GOT3 (cell line): ENCODE results near the gene CPXM2.

Source experiments
- DNase-seq: peaks from one replicate; lab custom pipeline; 2025; ENCODE audit warnings: mixed read lengths; lab: John Stamatoyannopoulos, UW

CPXM2 gene

GRCh38 chr10:123904834-123905409, 13.3 kb upstream of the CPXM2 start:
- DNase-seq = no peak

- DNase-seq = no peak
Measured at GRCh38 chr10:123903621-123904020, 12.0 kb upstream of the CPXM2 start.

- no peak for DNase-seq
Measured at GRCh38 chr10:123901621-123902020, 10.0 kb upstream of the CPXM2 start.

GRCh38 chr10:123897146-123897545, 5.5 kb upstream of the CPXM2 start:
- no peak for DNase-seq

GRCh38 chr10:123896246-123896927, 4.8 kb upstream of the CPXM2 start:
- no peak for DNase-seq

- no peak for DNase-seq
Measured at GRCh38 chr10:123893651-123894050, 2.0 kb upstream of the CPXM2 start.

GRCh38 chr10:123890756-123891143, 857 bp downstream of the CPXM2 start:
- no peak for DNase-seq

- no peak for DNase-seq
Measured at GRCh38 chr10:123890226-123890625, 1.4 kb downstream of the CPXM2 start.

- no peak for DNase-seq
Measured at GRCh38 chr10:123889821-123890220, 1.8 kb downstream of the CPXM2 start.

GRCh38 chr10:123888751-123889150, 2.9 kb downstream of the CPXM2 start:
- DNase-seq = no peak

- DNase-seq = no peak
Measured at GRCh38 chr10:123888256-123888655, 3.4 kb downstream of the CPXM2 start.

- no peak for DNase-seq
Measured at GRCh38 chr10:123886292-123886691, 5.3 kb downstream of the CPXM2 start.

- DNase-seq = no peak
Measured at GRCh38 chr10:123885406-123886170, 6.0 kb downstream of the CPXM2 start.

GRCh38 chr10:123884907-123885381, 6.7 kb downstream of the CPXM2 start:
- no peak for DNase-seq

- DNase-seq = no peak
Measured at GRCh38 chr10:123884351-123884906, 7.2 kb downstream of the CPXM2 start.

GRCh38 chr10:123883673-123884320, 7.8 kb downstream of the CPXM2 start:
- DNase-seq = no peak

- DNase-seq = no peak
Measured at GRCh38 chr10:123882681-123883445, 8.7 kb downstream of the CPXM2 start.

GRCh38 chr10:123882177-123882576, 9.4 kb downstream of the CPXM2 start:
- DNase-seq = no peak

GRCh38 chr10:123879606-123880257, 11.9 kb downstream of the CPXM2 start:
- DNase-seq = no peak

- DNase-seq = no peak
Measured at GRCh38 chr10:123878666-123879303, 12.8 kb downstream of the CPXM2 start.
